Esophagus (tissue), 2 donors: Measurements from ENCODE around the gene RPUSD1. TPM values are rescaled to one million over a fixed set of nuclear protein-coding genes. Genes with fewer than 3 reads are reported as not detected.
"Not testable (repeated sequence)": the region's sequence is repeated elsewhere in the genome, so short reads cannot be mapped to it uniquely, and the experiment has no call there.

Experiments used
- H3K27ac ChIP-seq, 2 donors: one replicate each; pipeline ENCODE4 v1.5.1; 2013; ENCODE audit warnings: low read depth in 2 of 2, mild to moderate bottlenecking in 2 of 2, inconsistent platforms in 1 of 2, low read length in 1 of 2, moderate library complexity in 1 of 2
- H3K27me3 ChIP-seq, 2 donors: one replicate each; pipeline ENCODE4 v1.6.1; 2013; ENCODE audit warnings: low read length in 2 of 2, control low read depth in 1 of 2, mild to moderate bottlenecking in 1 of 2; ENCODE audit not compliant: insufficient read depth in 2 of 2, control insufficient read depth in 1 of 2
- H3K36me3 ChIP-seq, 2 donors: one replicate each; pipeline ENCODE4 v1.6.1; 2013; ENCODE audit warnings: low read length in 1 of 2; ENCODE audit not compliant: control insufficient read depth in 2 of 2, insufficient read depth in 2 of 2
- H3K4me1 ChIP-seq, 2 donors: one replicate each; pipeline ENCODE4 v1.6.1; 2013; ENCODE audit warnings: low read length in 1 of 2; ENCODE audit not compliant: control insufficient read depth in 2 of 2, insufficient read depth in 2 of 2
- H3K4me3 ChIP-seq, 2 donors: one replicate each; pipeline ENCODE4 v1.5.1; 2013; ENCODE audit warnings: low read length in 2 of 2, mild to moderate bottlenecking in 2 of 2, low read depth in 1 of 2, moderate library complexity in 1 of 2
- H3K9me3 ChIP-seq, 2 donors: one replicate each; pipeline ENCODE4 v1.6.1; 2013; ENCODE audit warnings: mild to moderate bottlenecking in 2 of 2, low read depth in 1 of 2, low read length in 1 of 2, moderate library complexity in 1 of 2; ENCODE audit not compliant: control insufficient read depth in 2 of 2, insufficient read depth in 1 of 2
- WGBS, 2 donors: extraction: QIAGEN DNeasy Blood & Tissue Kit; methylation state at CpG; one replicate each; pipeline ENCODE4 v1.1.7; 2013; 5-methylcytosine and 5-hydroxymethylcytosine counted together
- polyA plus RNA-seq, 2 donors: library from polyadenylated mRNA; stranded (reverse); fragments of 200-250 nt; gene quantifications; one replicate each; pipeline ENCODE4 v1.2.3, GENCODE V29; 2013
- donor health status: healthy with polysubstance abuse.
- donor health status: Bipolar disorder and iron deficiency.

RPUSD1 gene
- polyA plus RNA-seq, 2 donors: 16.1 to 18.9 TPM

DNA sequence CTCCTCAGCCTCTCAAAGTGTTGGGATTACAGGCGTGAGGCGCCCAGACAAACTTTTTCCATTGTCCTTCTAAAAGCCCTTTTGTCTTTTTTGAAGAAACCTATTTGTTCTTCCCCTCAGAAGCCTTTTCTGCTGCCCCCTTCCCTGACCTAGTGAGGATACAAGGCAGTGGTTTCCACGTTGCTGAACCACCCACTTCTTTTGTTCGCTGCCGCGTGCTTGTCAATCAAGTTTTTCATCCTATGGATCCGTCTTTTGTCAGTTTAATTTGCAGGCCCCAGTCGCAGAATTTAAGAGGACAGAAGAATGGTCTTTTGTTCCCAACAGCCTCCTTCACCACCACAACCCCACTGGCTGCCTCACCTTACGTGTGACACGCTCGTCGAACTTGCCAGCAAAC lies 32.6 kb upstream of the RPUSD1 start:
- H3K27ac ChIP-seq: no peak overlapping the region
- no peaks in the 10 kb centered on the region for H3K36me3 ChIP-seq
- 70% methylated on average over 12 of the region's 12 CpGs for WGBS, 2 donors
- H3K27me3 ChIP-seq: peaks cover 0 to 12% of the 10 kb centered on the region in 2 donors
- H3K4me3 ChIP-seq: no peak overlapping the region
- H3K9me3 ChIP-seq: peaks cover 0 to 7% of the 10 kb centered on the region in 2 donors
- peaks cover 0 to 4% of the 10 kb centered on the region in 2 donors for H3K4me1 ChIP-seq

GRCh38 chr16:820044-820408 lies 31.8 kb upstream of the RPUSD1 start:
- H3K4me3 ChIP-seq, H3K4me1 ChIP-seq, H3K9me3 ChIP-seq, H3K27ac ChIP-seq, H3K36me3 ChIP-seq: not testable (repeated sequence)
- H3K27me3 ChIP-seq: peaks cover 0 to 12% of the 10 kb centered on the region in 2 donors
- 69 to 71% methylated on average over 10 of the region's 10 CpGs for WGBS, 2 donors

- no peaks in the 10 kb centered on the region for H3K36me3 ChIP-seq
- no peak overlapping the region for H3K27ac ChIP-seq
- WGBS, 2 donors: 58 to 60% methylated on average over 23 of the region's 23 CpGs
- H3K4me1 ChIP-seq: no peaks in the 10 kb centered on the region
- peaks cover 0 to 7% of the 10 kb centered on the region in 2 donors for H3K9me3 ChIP-seq
- no peak overlapping the region for H3K4me3 ChIP-seq
- peaks cover 0 to 12% of the 10 kb centered on the region in 2 donors for H3K27me3 ChIP-seq
Observed at GRCh38 chr16:819336-820043, 31.3 kb upstream of the RPUSD1 start.

GRCh38 chr16:818592-818991 lies 30.4 kb upstream of the RPUSD1 start:
- peaks cover 0 to 1% of the 10 kb centered on the region in 2 donors for H3K4me1 ChIP-seq
- 70 to 73% methylated on average over 2 of the region's 2 CpGs for WGBS, 2 donors
- peaks cover 0 to 15% of the 10 kb centered on the region in 2 donors for H3K27me3 ChIP-seq
- no peaks in the 10 kb centered on the region for H3K36me3 ChIP-seq
- H3K27ac ChIP-seq: no peak overlapping the region
- H3K4me3 ChIP-seq: no peak overlapping the region
- peaks cover 0 to 7% of the 10 kb centered on the region in 2 donors for H3K9me3 ChIP-seq

GRCh38 chr16:818132-818531 lies 30.0 kb upstream of the RPUSD1 start:
- H3K9me3 ChIP-seq: peaks cover 0 to 7% of the 10 kb centered on the region in 2 donors
- H3K36me3 ChIP-seq: no peaks in the 10 kb centered on the region
- H3K27me3 ChIP-seq: peaks cover 0 to 19% of the 10 kb centered on the region in 2 donors
- H3K4me1 ChIP-seq: peaks cover 0 to 6% of the 10 kb centered on the region in 2 donors
- 78 to 88% methylated on average over 8 of the region's 8 CpGs for WGBS, 2 donors
- no peak overlapping the region for H3K27ac ChIP-seq
- H3K4me3 ChIP-seq: no peak overlapping the region

DNA sequence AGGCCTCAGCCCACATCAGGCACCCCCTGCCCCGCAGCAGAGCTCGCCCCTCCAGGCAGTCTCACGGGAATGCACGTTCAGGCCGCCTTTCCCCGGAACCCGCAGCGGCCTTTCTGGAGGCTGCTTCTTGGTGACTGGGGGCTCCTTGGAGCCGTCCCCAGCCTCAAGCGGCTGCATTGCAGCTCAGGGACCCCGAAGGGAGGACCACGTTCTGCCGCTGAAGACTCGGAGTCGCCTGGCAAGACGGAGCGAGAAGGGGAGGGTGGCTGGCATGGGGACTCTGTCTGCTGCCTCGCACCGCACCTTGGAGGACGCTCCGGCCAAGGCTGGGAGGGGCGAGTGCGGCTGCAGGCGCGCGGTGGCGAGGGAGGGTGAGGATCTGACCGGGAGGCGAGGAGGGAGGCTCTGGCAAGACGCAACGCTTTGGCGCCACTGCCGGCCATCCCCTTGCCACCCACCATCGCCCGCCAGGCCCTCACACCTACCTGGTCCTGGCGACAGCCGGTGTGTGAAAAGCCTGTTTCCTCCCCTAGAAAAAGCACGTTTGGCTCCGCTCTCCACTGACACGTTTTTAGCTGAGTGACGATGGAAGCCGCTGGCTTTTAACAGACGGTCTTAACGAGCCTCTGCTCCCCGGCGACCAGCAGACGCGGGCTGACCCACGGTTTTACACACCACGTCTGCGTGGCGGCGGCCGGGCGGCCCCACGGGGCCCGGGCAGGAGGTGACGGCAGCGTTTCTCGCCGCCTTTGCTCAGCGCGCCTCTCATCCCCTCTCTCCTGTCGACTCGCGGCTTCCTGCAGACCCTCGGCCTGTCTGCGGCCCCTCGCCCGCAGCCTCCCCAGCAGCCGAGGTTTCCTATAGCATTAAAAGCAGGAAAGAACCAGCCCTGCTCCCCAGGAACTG lies 29.1 kb upstream of the RPUSD1 start:
- 55 to 71% methylated on average over 67 to 71 of the region's 71 CpGs for WGBS, 2 donors
- Histone ChIP-seq H3K36me3 (no peaks in the 10 kb centered on the region), H3K27me3 (peaks cover 0 to 21% of the 10 kb centered on the region in 2 donors), H3K4me3 (no peak overlapping the region), H3K9me3 (peaks cover 0 to 9% of the 10 kb centered on the region in 2 donors), H3K27ac (no peak overlapping the region), H3K4me1 (peaks cover 0 to 6% of the 10 kb centered on the region in 2 donors)

DNA sequence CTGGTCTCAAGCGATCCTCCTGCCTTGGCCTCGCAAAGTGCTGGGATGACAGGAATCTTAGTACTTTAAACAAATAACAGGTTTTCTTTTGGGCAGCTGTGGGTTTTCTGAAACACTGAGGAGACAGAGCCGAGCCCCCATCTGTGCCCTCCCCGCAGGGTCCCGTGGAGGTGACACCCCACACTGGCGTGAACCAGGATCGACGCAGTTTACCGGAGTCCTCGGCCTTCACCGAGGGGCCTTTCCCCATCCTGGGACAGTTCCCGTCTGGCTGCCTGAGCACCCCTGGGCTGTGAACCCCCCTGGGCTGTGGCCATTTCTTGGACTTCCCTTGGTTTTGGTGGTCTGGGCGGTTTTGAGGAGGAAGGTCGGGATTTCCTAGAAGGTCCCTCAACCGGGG lies 27.7 kb upstream of the RPUSD1 start:
- peaks cover 0 to 6% of the 10 kb centered on the region in 2 donors for H3K4me1 ChIP-seq
- no peak overlapping the region for H3K27ac ChIP-seq
- H3K4me3 ChIP-seq: no peak overlapping the region
- peaks cover 0 to 17% of the 10 kb centered on the region in 2 donors for H3K27me3 ChIP-seq
- H3K9me3 ChIP-seq: peaks cover 0 to 13% of the 10 kb centered on the region in 2 donors
- WGBS, 2 donors: 87 to 90% methylated on average over 15 of the region's 15 CpGs
- H3K36me3 ChIP-seq: no peaks in the 10 kb centered on the region

DNA sequence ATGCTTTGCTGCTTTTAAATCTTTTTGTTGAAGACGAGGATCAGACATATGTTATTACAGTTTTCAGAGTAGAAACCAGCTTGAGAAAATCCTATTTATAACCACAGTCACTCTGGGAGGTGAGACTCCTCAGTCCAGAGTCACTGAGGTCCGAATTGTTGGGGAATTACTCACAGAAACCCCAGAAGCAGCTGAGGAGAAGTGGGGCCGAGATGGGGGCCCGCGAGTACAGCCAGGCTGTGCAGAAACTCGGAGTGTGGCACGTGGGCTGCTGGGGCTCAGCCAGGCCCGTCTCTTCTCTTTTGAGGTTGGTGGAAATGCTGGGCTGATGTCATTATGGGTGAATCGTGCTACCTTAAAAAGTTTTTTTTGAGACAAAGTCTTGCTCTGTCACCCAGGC lies 26.8 kb upstream of the RPUSD1 start:
- H3K27me3 ChIP-seq: peaks cover 0 to 17% of the 10 kb centered on the region in 2 donors
- H3K4me3 ChIP-seq: no peak overlapping the region
- no peak overlapping the region for H3K27ac ChIP-seq
- peaks cover 0 to 13% of the 10 kb centered on the region in 2 donors for H3K9me3 ChIP-seq
- peaks cover 0 to 6% of the 10 kb centered on the region in 2 donors for H3K4me1 ChIP-seq
- WGBS, 2 donors: 65 to 70% methylated on average over 9 of the region's 9 CpGs
- no peaks in the 10 kb centered on the region for H3K36me3 ChIP-seq

GRCh38 chr16:813916-814412 lies 25.8 kb upstream of the RPUSD1 start:
- H3K9me3 ChIP-seq: peaks cover 0 to 13% of the 10 kb centered on the region in 2 donors
- H3K4me3 ChIP-seq: no peak overlapping the region
- peaks cover 0 to 14% of the 10 kb centered on the region in 2 donors for H3K27me3 ChIP-seq
- WGBS, 2 donors: 59 to 60% methylated on average over 22 of the region's 22 CpGs
- H3K27ac ChIP-seq: no peak overlapping the region
- no peaks in the 10 kb centered on the region for H3K36me3 ChIP-seq
- peaks cover 0 to 6% of the 10 kb centered on the region in 2 donors for H3K4me1 ChIP-seq
